CD8-positive, alpha-beta memory T cell (primary cell): ENCODE results near the gene CKAP4. TPM values are rescaled to one million over a fixed set of nuclear protein-coding genes. Genes with fewer than 3 reads are reported as not detected.

ENCODE experiments used
- CTCF ChIA-PET: fragments of 350-600 bp; sonication (Branson Sonifier 250); formaldehyde crosslinking; loops from one replicate; lab custom pipeline; 2021; ENCODE audit warnings: antibody characterized with exemption; lab: Charles Lee
- POLR2A ChIA-PET: fragments of 350-600 bp; sonication (Branson Sonifier 250); formaldehyde crosslinking; loops from one replicate; lab custom pipeline; 2021; ENCODE audit warnings: antibody characterized with exemption; lab: Charles Lee
- DNase-seq, 5 donors: peaks; one replicate each; pipeline versions ENCODE4 v3.0.0 to v3.0.0-alpha.2; 2020 to 2022; ENCODE audit warnings: mixed read lengths in 1 of 5
- H3K27ac ChIP-seq: one replicate; pipeline ENCODE4 v1.7.0; 2013; ENCODE audit warnings: low read depth, mild to moderate bottlenecking, low read length, moderate library complexity
- H3K27me3 ChIP-seq: 2 replicates; pipeline ENCODE4 v1.7.0; 2013; ENCODE audit warnings: low read length, mild to moderate bottlenecking; ENCODE audit not compliant: insufficient read depth, poor library complexity, severe bottlenecking
- H3K36me3 ChIP-seq: 2 replicates; pipeline ENCODE4 v1.7.0; 2013; ENCODE audit warnings: mild to moderate bottlenecking, low read length, moderate library complexity; ENCODE audit not compliant: insufficient read depth
- H3K4me1 ChIP-seq: 2 replicates; pipeline ENCODE4 v1.7.0; 2013; ENCODE audit warnings: mild to moderate bottlenecking, low read length, moderate library complexity; ENCODE audit not compliant: insufficient read depth
- H3K4me3 ChIP-seq: 2 replicates; pipeline ENCODE4 v1.7.0; 2013; ENCODE audit warnings: mild to moderate bottlenecking, low read length
- H3K9me3 ChIP-seq: 2 replicates; pipeline ENCODE4 v1.7.0; 2013; ENCODE audit warnings: mild to moderate bottlenecking, low read length
- H3K27ac Mint-ChIP-seq, 8 donors: one replicate each; pipeline ENCODE4 v1.8.0; 2020 to 2021; ENCODE audit warnings: mixed read lengths in 8 of 8, mild to moderate bottlenecking in 6 of 8, inconsistent platforms in 3 of 8, moderate library complexity in 3 of 8
- H3K27me3 Mint-ChIP-seq, 2 donors: one replicate each; pipeline ENCODE4 v1.8.0; 2020 to 2021; ENCODE audit warnings: mixed read lengths in 2 of 2, mild to moderate bottlenecking in 1 of 2, moderate library complexity in 1 of 2
- H3K36me3 Mint-ChIP-seq, 3 donors: one replicate each; pipeline ENCODE4 v1.8.0; 2020 to 2021; ENCODE audit warnings: mixed read lengths in 3 of 3, inconsistent platforms in 1 of 3, mild to moderate bottlenecking in 1 of 3
- H3K4me1 Mint-ChIP-seq, 3 donors: one replicate each; pipeline ENCODE4 v1.8.0; 2020 to 2021; ENCODE audit warnings: mixed read lengths in 3 of 3, inconsistent platforms in 1 of 3, mild to moderate bottlenecking in 1 of 3
- H3K4me3 Mint-ChIP-seq, 7 donors: one replicate each; pipeline ENCODE4 v1.8.0; 2020 to 2021; ENCODE audit warnings: mixed read lengths in 7 of 7, mild to moderate bottlenecking in 6 of 7, moderate library complexity in 4 of 7, inconsistent platforms in 2 of 7
- H3K9me3 Mint-ChIP-seq, 5 donors: one replicate each; pipeline ENCODE4 v1.8.0; 2020 to 2022; ENCODE audit warnings: mixed read lengths in 5 of 5, mild to moderate bottlenecking in 3 of 5, moderate library complexity in 2 of 5, inconsistent platforms in 1 of 5
- polyA plus RNA-seq: library from polyadenylated mRNA; unstranded; fragments of 300-500 nt; fragmentation: Illumina TruSeq; gene quantifications from one replicate; pipeline ENCODE4 v1.2.3, GENCODE V29; 2021
- total RNA-seq, 2 experiments: library from RNA; stranded (reverse); gene quantifications; one replicate each; pipeline ENCODE4 v1.2.3, GENCODE V29; 2021

Gene CKAP4, protein sequence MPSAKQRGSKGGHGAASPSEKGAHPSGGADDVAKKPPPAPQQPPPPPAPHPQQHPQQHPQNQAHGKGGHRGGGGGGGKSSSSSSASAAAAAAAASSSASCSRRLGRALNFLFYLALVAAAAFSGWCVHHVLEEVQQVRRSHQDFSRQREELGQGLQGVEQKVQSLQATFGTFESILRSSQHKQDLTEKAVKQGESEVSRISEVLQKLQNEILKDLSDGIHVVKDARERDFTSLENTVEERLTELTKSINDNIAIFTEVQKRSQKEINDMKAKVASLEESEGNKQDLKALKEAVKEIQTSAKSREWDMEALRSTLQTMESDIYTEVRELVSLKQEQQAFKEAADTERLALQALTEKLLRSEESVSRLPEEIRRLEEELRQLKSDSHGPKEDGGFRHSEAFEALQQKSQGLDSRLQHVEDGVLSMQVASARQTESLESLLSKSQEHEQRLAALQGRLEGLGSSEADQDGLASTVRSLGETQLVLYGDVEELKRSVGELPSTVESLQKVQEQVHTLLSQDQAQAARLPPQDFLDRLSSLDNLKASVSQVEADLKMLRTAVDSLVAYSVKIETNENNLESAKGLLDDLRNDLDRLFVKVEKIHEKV
- 10 to 100 TPM; 10.1 to 11.3 TPM for total RNA-seq
- 7.6 TPM for polyA plus RNA-seq

DNA sequence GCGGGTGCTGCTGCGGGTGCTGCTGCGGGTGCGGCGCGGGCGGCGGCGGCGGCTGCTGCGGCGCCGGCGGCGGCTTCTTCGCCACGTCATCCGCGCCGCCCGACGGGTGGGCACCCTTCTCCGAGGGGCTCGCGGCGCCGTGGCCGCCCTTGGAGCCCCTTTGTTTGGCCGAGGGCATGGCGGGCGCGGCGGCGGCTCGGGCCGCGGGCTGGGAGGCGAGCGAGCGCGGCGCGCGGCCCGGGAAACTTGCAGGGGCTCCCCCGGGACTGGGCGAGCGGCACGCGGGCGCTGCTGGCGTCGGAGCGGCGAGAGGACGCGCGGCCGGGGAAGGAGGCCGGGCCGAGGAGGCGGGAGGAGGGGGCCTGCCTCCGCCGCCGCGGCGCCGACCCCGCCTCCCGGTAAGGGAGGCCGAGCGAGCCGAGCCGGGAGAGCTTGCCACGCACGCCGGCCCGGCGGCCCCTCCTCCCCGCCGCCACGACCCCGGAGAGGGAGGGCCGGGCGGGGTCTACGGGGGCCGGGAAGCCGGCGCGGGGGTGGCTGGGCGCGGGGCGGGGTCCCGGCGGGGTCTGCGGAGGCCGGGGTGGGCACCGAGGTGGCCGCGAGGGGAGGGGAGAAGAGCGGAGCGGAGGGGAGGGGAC lies at the start of gene CKAP4:
Gene CKAP4, minus strand, starts transcription at position 347 of the 638 bp plus-strand sequence. Its CDS starts 169 bp downstream, at position 178.
- H3K9me3 Mint-ChIP-seq, result no peaks in the 10 kb centered on the region
- peaks cover 0 to 5% (median 0%) of the 10 kb centered on the region in 3 donors for H3K36me3 Mint-ChIP-seq
- Histone ChIP-seq H3K27ac (peak within 1 kb of the TSS; percentile 64), H3K36me3 (no peaks in the 10 kb centered on the region), H3K4me3 (peak within 1 kb of the TSS; percentile 58), H3K4me1 (peaks cover 20% of the 10 kb centered on the region), H3K9me3 (no peaks in the 10 kb centered on the region), H3K27me3 (no peaks in the 10 kb centered on the region)
- H3K27me3 Mint-ChIP-seq, result peaks cover 0 to 4% of the 10 kb centered on the region in 2 donors
- peak within 1 kb of the TSS; percentile 47 to 100 (median 90) for H3K27ac Mint-ChIP-seq
- CTCF ChIA-PET, result no interaction called here
- H3K4me3 Mint-ChIP-seq, result peak within 1 kb of the TSS; percentile 83 to 99 (median 87)
- DNase-seq, result peak; percentile 40 to 74 (median 62)
- POLR2A ChIA-PET, result interaction anchor here (0.9 to 2.1 kb wide), 4 partner anchors 14 to 56 kb away, joined by 3 to 9 read pairs (median 3); no protein-coding TSS in a partner anchor
- H3K4me1 Mint-ChIP-seq, result peaks cover 16 to 39% (median 18%) of the 10 kb centered on the region in 3 donors

DNA sequence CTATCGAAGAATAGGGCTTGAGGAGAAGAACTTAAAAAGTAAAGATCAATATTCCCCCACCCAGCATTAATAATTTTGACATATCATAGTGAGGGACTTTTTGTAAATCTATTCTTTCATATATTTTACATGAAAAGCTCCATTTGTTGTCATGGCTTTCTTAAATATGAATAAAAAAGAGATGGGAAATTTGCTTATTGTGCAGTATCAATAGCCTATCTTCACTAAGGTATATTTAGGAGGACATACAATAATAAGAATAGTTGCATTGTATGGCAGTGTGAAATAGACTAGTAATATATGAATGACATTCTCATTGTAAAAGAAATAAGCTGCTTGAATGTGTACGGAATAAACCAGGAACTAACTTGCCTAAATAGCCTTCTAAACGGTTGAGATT lies 49.3 kb upstream of the CKAP4 start:
- peak overlapping the region in 2 of 8 donors; percentile 33 to 53 for H3K27ac Mint-ChIP-seq
- Histone ChIP-seq H3K27me3 (no peaks in the 10 kb centered on the region), H3K36me3 (no peaks in the 10 kb centered on the region), H3K9me3 (no peaks in the 10 kb centered on the region), H3K4me1 (peaks cover 20% of the 10 kb centered on the region), H3K27ac (no peak overlapping the region), H3K4me3 (no peak overlapping the region)
- POLR2A ChIA-PET, result no interaction called here
- peaks cover 0 to 5% of the 10 kb centered on the region in 2 donors for H3K27me3 Mint-ChIP-seq
- H3K4me3 Mint-ChIP-seq, result no peak overlapping the region
- H3K9me3 Mint-ChIP-seq, result no peaks in the 10 kb centered on the region
- H3K36me3 Mint-ChIP-seq, result peaks cover 0 to 2% (median 0%) of the 10 kb centered on the region in 3 donors
- no peak for DNase-seq
- H3K4me1 Mint-ChIP-seq, result peaks cover 13 to 22% (median 22%) of the 10 kb centered on the region in 3 donors
- CTCF ChIA-PET, result interaction anchor here (1.2 to 2.3 kb wide), 4 partner anchors 13 to 70 kb away, joined by 5 to 7 read pairs (median 6); no protein-coding TSS in a partner anchor

DNA sequence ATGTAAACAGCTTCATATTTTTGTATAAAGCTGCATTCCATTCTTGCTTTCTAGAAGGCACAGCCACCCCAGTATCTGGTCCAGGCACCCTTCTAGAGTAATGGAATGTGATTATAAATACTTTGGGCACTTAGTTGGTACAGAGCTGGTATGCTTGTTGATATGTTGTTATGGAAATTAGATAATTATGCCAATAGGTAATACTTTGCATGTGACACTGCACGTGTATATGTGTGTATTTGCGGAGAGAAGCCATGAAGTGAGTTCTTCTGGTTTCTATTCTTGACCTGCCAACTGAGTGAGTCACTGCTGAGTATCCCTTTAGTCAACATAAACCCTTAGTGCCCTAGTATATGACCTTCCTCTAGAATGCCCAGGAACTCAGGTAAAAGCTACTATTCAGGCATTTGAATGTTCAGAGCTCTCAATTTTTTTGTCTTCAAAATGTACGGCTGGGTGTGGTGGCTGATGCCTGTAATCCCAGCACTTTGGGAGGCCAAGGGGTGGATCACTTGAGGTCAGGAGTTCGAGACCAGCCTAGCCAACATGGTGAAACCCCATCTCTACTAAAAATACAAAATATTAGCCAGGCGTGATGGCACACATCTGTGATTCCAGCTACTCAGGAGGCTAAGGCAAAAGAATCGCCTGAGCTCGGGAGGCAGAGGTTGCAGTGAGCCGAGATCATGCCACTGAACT lies 48.5 kb upstream of the CKAP4 start:
- H3K4me3 Mint-ChIP-seq, result no peak overlapping the region
- no peak overlapping the region for H3K27ac Mint-ChIP-seq
- H3K4me3 ChIP-seq, result no peak overlapping the region
- H3K27ac ChIP-seq, result no peak overlapping the region
- peaks cover 7 to 16% (median 14%) of the 10 kb centered on the region in 3 donors for H3K4me1 Mint-ChIP-seq
- H3K9me3 ChIP-seq, result no peaks in the 10 kb centered on the region
- ChIA-PET POLR2A (no interaction called here), CTCF (interaction anchor here (0.8 to 2.3 kb wide), 3 partner anchors 14 to 70 kb away, joined by 3 to 5 read pairs (median 5); no protein-coding TSS in a partner anchor)
- no peak for DNase-seq
- H3K27me3 Mint-ChIP-seq, result peaks cover 0 to 3% of the 10 kb centered on the region in 2 donors
- H3K4me1 ChIP-seq, result peaks cover 15% of the 10 kb centered on the region
- no peaks in the 10 kb centered on the region for H3K9me3 Mint-ChIP-seq
- H3K36me3 Mint-ChIP-seq, result no peaks in the 10 kb centered on the region
- H3K36me3 ChIP-seq, result no peaks in the 10 kb centered on the region
- H3K27me3 ChIP-seq, result no peaks in the 10 kb centered on the region

DNA sequence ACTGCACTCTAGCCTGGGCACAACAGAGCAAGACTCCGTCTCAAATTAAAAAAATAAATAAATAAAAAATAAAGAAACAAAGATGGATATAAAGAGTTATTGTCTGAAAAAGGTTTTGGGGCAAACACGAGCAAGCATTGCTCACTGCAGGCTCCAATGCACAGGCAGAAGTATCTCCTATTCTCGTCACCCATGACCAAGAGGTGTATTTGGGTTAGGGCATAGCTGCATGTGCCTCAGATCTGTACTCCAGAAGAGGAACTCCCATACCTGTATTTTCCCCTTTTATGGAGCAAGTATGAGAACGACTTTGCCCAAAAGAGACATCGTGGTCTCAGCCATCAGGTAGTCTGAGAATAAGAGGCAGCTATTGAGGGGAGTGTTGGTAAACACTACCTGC lies 44.5 kb upstream of the CKAP4 start:
- no peaks in the 10 kb centered on the region for H3K36me3 Mint-ChIP-seq
- peaks cover 3 to 11% of the 10 kb centered on the region in 2 donors for H3K27me3 Mint-ChIP-seq
- ChIA-PET CTCF (interaction anchor here (1.0 to 3.9 kb wide), 3 partner anchors 9 to 65 kb away, joined by 3 to 13 read pairs (median 3); partner anchors contain the start of gene POLR3B), POLR2A (no interaction called here)
- no peaks in the 10 kb centered on the region for H3K4me1 ChIP-seq
- no peaks in the 10 kb centered on the region for H3K36me3 ChIP-seq
- H3K9me3 ChIP-seq, result no peaks in the 10 kb centered on the region
- no peak overlapping the region for H3K27ac Mint-ChIP-seq
- no peaks in the 10 kb centered on the region for H3K9me3 Mint-ChIP-seq
- H3K27ac ChIP-seq, result no peak overlapping the region
- no peak for DNase-seq
- H3K27me3 ChIP-seq, result no peaks in the 10 kb centered on the region
- H3K4me1 Mint-ChIP-seq, result peaks cover 0 to 2% (median 2%) of the 10 kb centered on the region in 3 donors
- no peak overlapping the region for H3K4me3 Mint-ChIP-seq
- H3K4me3 ChIP-seq, result no peak overlapping the region

DNA sequence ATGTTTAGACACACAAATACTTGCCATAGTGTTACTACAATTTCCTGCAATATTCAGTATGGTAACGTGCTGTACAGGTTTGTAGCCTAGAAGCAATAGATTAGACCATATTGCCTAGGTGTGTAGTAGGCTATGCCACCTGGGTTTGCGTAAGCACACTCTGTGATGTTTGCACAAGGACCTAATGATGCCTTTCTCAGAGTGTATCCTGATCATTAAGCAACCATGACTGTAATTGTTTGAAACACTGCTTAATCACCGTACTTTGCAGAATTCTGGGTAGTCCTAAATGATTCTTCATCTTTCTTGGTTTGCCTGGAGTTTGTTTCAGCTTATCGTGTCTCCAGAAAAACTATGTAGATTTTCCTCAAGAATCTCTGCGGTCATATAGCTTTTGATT lies 43.5 kb upstream of the CKAP4 start:
- no peak overlapping the region for H3K4me3 ChIP-seq
- no peaks in the 10 kb centered on the region for H3K4me1 ChIP-seq
- Mint-ChIP-seq H3K27me3 (peaks cover 6 to 15% of the 10 kb centered on the region in 2 donors), H3K27ac (no peak overlapping the region), H3K4me3 (no peak overlapping the region), H3K4me1 (no peaks in the 10 kb centered on the region), H3K36me3 (no peaks in the 10 kb centered on the region), H3K9me3 (no peaks in the 10 kb centered on the region)
- POLR2A ChIA-PET, result no interaction called here
- H3K9me3 ChIP-seq, result no peaks in the 10 kb centered on the region
- CTCF ChIA-PET, result interaction anchor here (1.4 to 3.9 kb wide), 2 partner anchors 9 to 10 kb away, joined by 3 to 13 read pairs; no protein-coding TSS in a partner anchor
- no peaks in the 10 kb centered on the region for H3K27me3 ChIP-seq
- DNase-seq, result no peak
- H3K27ac ChIP-seq, result no peak overlapping the region
- H3K36me3 ChIP-seq, result no peaks in the 10 kb centered on the region

DNA sequence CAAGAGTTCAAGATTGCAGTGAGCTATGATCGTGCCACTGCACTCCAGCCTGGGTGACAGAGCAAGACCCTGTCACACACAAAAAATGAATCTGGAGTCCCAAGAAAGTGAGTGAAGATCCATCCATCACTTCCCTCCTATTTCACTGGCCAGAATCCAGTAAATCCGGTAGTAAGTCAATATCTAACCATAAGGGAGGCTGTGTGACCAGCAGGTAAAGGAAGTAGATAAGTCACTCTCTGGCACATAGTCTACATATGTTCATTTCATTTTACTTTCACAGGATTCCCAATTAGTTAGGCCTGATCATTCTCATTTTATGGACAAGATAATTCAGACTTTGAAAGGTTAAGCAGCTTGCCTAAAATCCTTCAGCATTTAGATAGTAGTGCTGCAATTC lies 42.8 kb upstream of the CKAP4 start:
- no peaks in the 10 kb centered on the region for H3K36me3 Mint-ChIP-seq
- H3K27ac Mint-ChIP-seq, result no peak overlapping the region
- H3K27me3 Mint-ChIP-seq, result peaks cover 8 to 22% of the 10 kb centered on the region in 2 donors
- Histone ChIP-seq H3K4me1 (no peaks in the 10 kb centered on the region), H3K4me3 (no peak overlapping the region), H3K27ac (no peak overlapping the region), H3K36me3 (no peaks in the 10 kb centered on the region), H3K9me3 (no peaks in the 10 kb centered on the region), H3K27me3 (no peaks in the 10 kb centered on the region)
- no peak for DNase-seq
- no peaks in the 10 kb centered on the region for H3K4me1 Mint-ChIP-seq
- CTCF ChIA-PET, result interaction anchor here (3.9 kb wide), 1 partner anchor 11 kb away, joined by 13 read pairs; no protein-coding TSS in a partner anchor
- POLR2A ChIA-PET, result no interaction called here
- H3K9me3 Mint-ChIP-seq, result no peaks in the 10 kb centered on the region
- no peak overlapping the region for H3K4me3 Mint-ChIP-seq

DNA sequence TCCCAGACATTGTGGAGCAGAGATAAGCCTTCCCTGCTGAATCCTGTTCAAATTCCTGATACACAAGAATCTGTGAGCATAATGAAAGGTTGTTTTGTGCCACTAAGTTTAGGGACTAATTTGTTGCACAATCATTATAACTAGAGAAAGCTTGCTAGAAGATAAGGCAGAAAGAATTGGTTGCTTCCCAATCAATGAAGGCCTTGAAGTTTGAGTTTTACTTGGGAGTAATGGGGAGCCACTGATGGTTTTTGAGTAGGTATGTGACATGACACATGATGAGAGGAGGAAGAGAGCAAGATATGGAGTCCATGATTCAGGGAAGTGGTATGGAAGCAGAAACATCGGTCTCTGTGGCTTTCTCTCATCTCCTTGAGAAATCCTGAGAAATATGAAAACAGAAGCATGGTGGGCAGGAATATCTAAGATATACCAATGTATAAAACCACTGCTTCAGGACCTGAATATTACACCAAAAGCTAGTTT lies 41.4 kb upstream of the CKAP4 start:
- Histone ChIP-seq H3K27me3 (no peaks in the 10 kb centered on the region), H3K4me3 (no peak overlapping the region), H3K36me3 (no peaks in the 10 kb centered on the region), H3K9me3 (no peaks in the 10 kb centered on the region), H3K27ac (no peak overlapping the region), H3K4me1 (no peaks in the 10 kb centered on the region)
- H3K9me3 Mint-ChIP-seq, result no peaks in the 10 kb centered on the region
- no peaks in the 10 kb centered on the region for H3K36me3 Mint-ChIP-seq
- POLR2A ChIA-PET, result no interaction called here
- no peak for DNase-seq
- H3K27ac Mint-ChIP-seq, result peak overlapping the region in 1 of 8 donors; percentile 80
- no peaks in the 10 kb centered on the region for H3K4me1 Mint-ChIP-seq
- CTCF ChIA-PET, result interaction anchor here (3.9 kb wide), 1 partner anchor 12 kb away, joined by 13 read pairs; no protein-coding TSS in a partner anchor
- H3K27me3 Mint-ChIP-seq, result peaks cover 10 to 36% of the 10 kb centered on the region in 2 donors
- no peak overlapping the region for H3K4me3 Mint-ChIP-seq
